Caki2 (cell line): ENCODE data around the gene IL17RC. TPM values are rescaled to one million over a fixed set of nuclear protein-coding genes. Genes with fewer than 3 reads are reported as not detected.

Experiments used
- DNase-seq: peaks from one replicate; pipeline ENCODE4 v3.0.0-alpha.2; 2015; ENCODE audit warnings: low read depth
- in situ Hi-C: cut with HindIII; loops from 2 replicates; pipeline ENCODE4 v1.10.0; 2016; ENCODE audit warnings: low sequenced_read_pairs, low pct_unique_long_range_greater_than_20kb, mixed read lengths
- total RNA-seq: library from RNA; depleted of rRNA; stranded (reverse); fragments of >200 nt; shearing (Covaris generic); gene quantifications from 2 replicates; pipeline ENCODE4 v1.2.3, GENCODE V29; 2014; ENCODE audit warnings: low replicate concordance; rRNA removed

Gene IL17RC
- total RNA-seq, 1 experiment from 2014 or later = 51.8 TPM

DNA sequence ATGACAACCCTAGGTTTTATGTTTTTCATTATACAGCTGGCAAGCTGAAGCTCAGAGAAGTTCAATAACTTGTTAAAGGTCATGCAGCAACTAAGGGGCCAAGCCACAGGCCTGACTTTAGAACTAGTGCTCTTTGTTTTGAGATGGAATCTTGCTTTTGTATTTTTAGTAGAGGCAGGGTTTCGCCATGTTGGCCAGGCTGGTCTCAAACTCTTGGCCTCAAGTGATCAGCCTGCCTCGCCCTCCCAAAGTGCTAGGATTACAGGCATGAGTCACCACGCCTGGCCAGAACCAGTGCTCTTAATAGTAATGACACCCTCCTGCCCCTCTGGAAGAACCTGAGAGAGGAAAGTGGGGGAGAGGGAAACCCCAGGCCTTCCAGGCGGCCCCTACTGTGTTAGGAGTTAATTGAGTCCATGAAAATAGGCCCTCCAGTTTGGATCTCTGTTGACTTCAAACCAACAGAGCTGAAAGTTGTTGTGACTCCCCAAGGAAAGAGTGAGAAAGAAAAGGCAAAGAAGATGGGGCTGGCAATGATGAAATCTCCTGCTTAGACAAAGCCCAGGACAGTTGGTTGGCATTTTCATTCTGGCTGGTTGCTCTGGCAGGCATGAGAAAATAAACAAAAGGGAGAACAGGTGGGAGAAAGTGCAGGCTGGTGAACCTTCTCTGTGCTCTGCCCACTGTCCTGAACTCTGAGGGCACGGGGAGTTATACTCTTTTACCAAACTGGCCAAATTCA is 38.9 kb downstream of the IL17RC start:
- in situ Hi-C loops = no loop called here
- peak; percentile 10 for DNase-seq

- in situ Hi-C loops = no loop called here
- no peak for DNase-seq
These were observed 40.3 kb downstream of the IL17RC start for GRCh38 chr3:9957214-9957613.

DNA sequence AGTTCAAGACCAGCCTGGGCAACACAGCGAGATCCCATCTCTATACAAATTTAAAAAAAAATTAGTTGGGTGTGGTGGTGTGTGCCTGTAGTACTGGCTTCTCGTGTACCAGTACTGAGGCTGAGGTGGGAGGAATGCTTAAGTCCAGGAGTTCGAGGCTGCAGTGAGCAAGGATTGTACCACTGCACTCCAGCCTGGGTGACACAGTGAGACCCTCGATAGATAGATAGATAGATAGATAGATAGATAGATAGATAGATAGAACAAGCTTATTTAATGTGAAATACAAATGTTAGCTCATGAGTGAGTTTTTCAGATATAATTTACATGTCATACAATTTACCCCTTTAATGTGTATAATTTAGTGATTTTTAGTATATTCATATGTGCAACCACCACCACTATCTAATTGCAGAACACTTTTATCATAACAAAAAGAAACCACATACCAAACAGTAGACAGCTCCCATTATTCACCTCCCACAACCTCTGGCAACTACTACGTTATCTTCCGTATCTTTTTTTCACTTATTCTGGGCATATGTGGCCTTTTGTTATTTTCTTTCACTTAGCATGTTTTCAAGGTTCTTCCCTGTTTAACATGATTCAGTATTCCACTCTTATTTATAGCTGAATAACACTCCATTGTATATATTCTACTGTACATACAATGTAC is 48.4 kb downstream of the IL17RC start:
- in situ Hi-C loops = no loop called here
- no peak for DNase-seq

GRCh38 chr3:9966841-9967240 is 49.9 kb downstream of the IL17RC start:
- in situ Hi-C loops = no loop called here
- no peak for DNase-seq

- in situ Hi-C loops = no loop called here
- no peak for DNase-seq
These were observed 52.7 kb downstream of the IL17RC start for GRCh38 chr3:9969632-9970019.

- in situ Hi-C loops = no loop called here
- peak; percentile 12 for DNase-seq
These were observed 53.2 kb downstream of the IL17RC start for GRCh38 chr3:9970020-9970652.

GRCh38 chr3:9976721-9977709 is 60.1 kb downstream of the IL17RC start:
- in situ Hi-C loops = no loop called here
- peak; percentile 83 for DNase-seq

DNA sequence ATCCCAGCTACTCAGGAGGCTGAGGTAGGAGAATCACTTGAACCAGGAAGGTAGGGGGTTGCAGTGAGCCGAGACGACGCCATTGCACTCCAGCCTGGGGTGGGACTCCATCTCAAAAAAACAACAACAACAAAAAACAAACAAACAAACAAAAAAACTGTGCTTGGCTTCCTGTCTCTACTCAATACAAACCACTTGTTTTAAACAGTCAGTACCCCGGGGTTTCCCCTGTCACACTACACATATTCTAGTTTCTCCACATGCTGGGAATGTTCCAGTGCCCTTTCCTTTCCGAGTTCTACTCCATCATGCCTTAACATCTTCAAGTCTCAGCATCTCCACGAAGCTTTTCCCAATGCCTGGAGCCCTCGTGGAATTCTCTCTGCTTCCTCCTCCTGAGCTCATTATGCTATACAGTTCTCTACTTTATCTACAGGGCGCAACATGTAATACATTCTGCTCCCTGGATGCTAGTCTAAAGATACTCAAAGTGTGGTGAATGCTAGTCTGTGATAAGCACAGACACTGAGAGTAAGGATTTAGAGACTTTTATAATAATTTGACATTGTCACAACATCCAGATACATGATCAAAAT is 61.9 kb downstream of the IL17RC start:
- in situ Hi-C loops = no loop called here
- DNase-seq = no peak

DNA sequence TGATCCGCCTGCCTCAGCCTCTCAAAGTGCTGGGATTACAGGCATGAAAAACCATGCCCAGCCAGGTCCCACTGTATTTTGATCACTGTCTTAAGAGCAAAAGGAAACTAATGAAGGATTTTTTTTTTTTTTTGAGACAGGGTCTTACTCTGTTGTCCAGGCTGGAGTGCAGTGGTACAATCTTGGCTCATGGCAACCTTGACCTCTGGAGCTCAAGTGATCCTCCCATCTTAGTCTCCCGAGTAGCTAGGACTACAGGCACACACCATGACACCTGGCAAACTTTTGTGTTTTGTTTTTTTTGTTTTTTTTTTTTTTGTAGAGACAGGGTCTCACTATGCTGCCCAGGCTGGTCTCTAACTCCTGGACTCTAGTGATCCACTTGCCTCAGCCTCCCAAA is 63.4 kb downstream of the IL17RC start:
- in situ Hi-C loops = no loop called here
- no peak for DNase-seq

Other genes starting within 250 kb of the IL17RC start
- not detected in 2 replicates for gene CPNE9, start 213.3 kb upstream of the IL17RC start, total RNA-seq
- 5.6 and 6.5 TPM in 2 replicates for gene BRPF1, start 185.4 kb upstream of the IL17RC start, total RNA-seq
- gene OGG1, start 167.1 kb upstream of the IL17RC start, total RNA-seq = 21.7 and 29.7 TPM in 2 replicates
- gene CAMK1, start 147.2 kb upstream of the IL17RC start, total RNA-seq = 33.6 and 43.0 TPM in 2 replicates
- 86.1 and 95.9 TPM in 2 replicates for gene TADA3, start 124.6 kb upstream of the IL17RC start, total RNA-seq
- gene ARPC4, start 124.0 kb upstream of the IL17RC start, total RNA-seq = 197 and 238 TPM in 2 replicates
- 1.4 and 6.6 TPM in 2 replicates for gene TTLL3, start 106.8 kb upstream of the IL17RC start, total RNA-seq
- 22.3 and 43.5 TPM in 2 replicates for gene RPUSD3, start 73.1 kb upstream of the IL17RC start, total RNA-seq
- not detected in 2 replicates for gene CIDEC, start 36.8 kb upstream of the IL17RC start, total RNA-seq
- 19.7 and 36.5 TPM in 2 replicates for gene JAGN1, start 26.5 kb upstream of the IL17RC start, total RNA-seq
- not detected in 2 replicates for gene IL17RE, start 14.2 kb upstream of the IL17RC start, total RNA-seq
- gene CRELD1, start 16.7 kb downstream of the IL17RC start, total RNA-seq = 12.7 and 22.6 TPM in 2 replicates
- gene PRRT3, start 35.3 kb downstream of the IL17RC start, total RNA-seq = 0.20 and 1.2 TPM in 2 replicates
- gene EMC3, start 69.7 kb downstream of the IL17RC start, total RNA-seq = 44.0 and 48.3 TPM in 2 replicates
- 13.6 and 30.9 TPM in 2 replicates for gene FANCD2, start 109.3 kb downstream of the IL17RC start, total RNA-seq
- gene FANCD2OS, start 191.2 kb downstream of the IL17RC start, total RNA-seq = not detected in 2 replicates
- 63.0 and 87.1 TPM in 2 replicates for gene BRK1, start 198.6 kb downstream of the IL17RC start, total RNA-seq
- 19.3 and 27.7 TPM in 2 replicates for gene VHL, start 224.7 kb downstream of the IL17RC start, total RNA-seq
- gene IRAK2, start 247.8 kb downstream of the IL17RC start, total RNA-seq = 7.6 and 8.3 TPM in 2 replicates